ENCODE data around the gene RHOT1.

Gene RHOT1

GRCh38 chr17:32235588-32235987 is 93.3 kb downstream of the RHOT1 start:
- no peak for DNase-seq (ENCODE audit: low read depth)
- no peak overlapping the region for H3K4me3 ChIP-seq (ENCODE audit: low read length)
- TF ChIP-seq CTCF (conservative IDR thresholded peaks at IDR 0.05; ENCODE audit: low read length): no peak

- TF ChIP-seq CTCF (conservative IDR thresholded peaks at IDR 0.05; ENCODE audit: low read length): no peak
- no peak overlapping the region for H3K4me3 ChIP-seq (ENCODE audit: low read length)
- DNase-seq (ENCODE audit: low read depth): no peak
Measured at GRCh38 chr17:32239456-32239855, 97.2 kb downstream of the RHOT1 start.

GRCh38 chr17:32240750-32241149 is 98.4 kb downstream of the RHOT1 start:
- no peak for DNase-seq (ENCODE audit: low read depth)
- no peak for TF ChIP-seq CTCF (conservative IDR thresholded peaks at IDR 0.05; ENCODE audit: low read length)
- H3K4me3 ChIP-seq (ENCODE audit: low read length): no peak overlapping the region

- no peak overlapping the region for H3K4me3 ChIP-seq (ENCODE audit: low read length)
- no peak for TF ChIP-seq CTCF (conservative IDR thresholded peaks at IDR 0.05; ENCODE audit: low read length)
- DNase-seq (ENCODE audit: low read depth): no peak
Measured at GRCh38 chr17:32241640-32242039, 99.3 kb downstream of the RHOT1 start.

- no peak for TF ChIP-seq CTCF (conservative IDR thresholded peaks at IDR 0.05; ENCODE audit: low read length)
- no peak overlapping the region for H3K4me3 ChIP-seq (ENCODE audit: low read length)
- DNase-seq (ENCODE audit: low read depth): no peak
Measured at GRCh38 chr17:32249475-32249874, 107.2 kb downstream of the RHOT1 start.

GRCh38 chr17:32253117-32253611 is 110.9 kb downstream of the RHOT1 start:
- H3K4me3 ChIP-seq (ENCODE audit: low read length): no peak overlapping the region
- peak; percentile 100 for TF ChIP-seq CTCF (conservative IDR thresholded peaks at IDR 0.05; ENCODE audit: low read length)
- peak; percentile 68 for DNase-seq (ENCODE audit: low read depth)

GRCh38 chr17:32256012-32256700 is 113.9 kb downstream of the RHOT1 start:
- H3K4me3 ChIP-seq (ENCODE audit: low read length): no peak overlapping the region
- DNase-seq (ENCODE audit: low read depth): no peak
- TF ChIP-seq CTCF (conservative IDR thresholded peaks at IDR 0.05; ENCODE audit: low read length): no peak
